Subcutaneous adipose tissue (tissue), 4 donors: ENCODE results near the gene KCNIP4. TPM values are rescaled to one million over a fixed set of nuclear protein-coding genes. Genes with fewer than 3 reads are reported as not detected.

Experiments used
- CTCF ChIP-seq: fragments of 450-650 bp; IDR thresholded peaks from one replicate; pipeline ENCODE4 v1.5.1; 2016; ENCODE audit warnings: low read depth, mild to moderate bottlenecking, control low read depth, antibody characterized with exemption, moderate library complexity
- total RNA-seq, 4 donors: library from RNA; depleted of rRNA; stranded (reverse); fragments of >200 nt; gene quantifications; one replicate each; pipeline ENCODE4 v1.1.0, GENCODE V29; 2016

The KCNIP4 gene
- total RNA-seq, 4 donors from 2014 or later, result 0.34 TPM; not detected in 3

GRCh38 chr4:20752641-20753040 lies 1195.9 kb downstream of the KCNIP4 start:
- TF ChIP-seq CTCF, result no peak

GRCh38 chr4:20735931-20736330 lies 1212.6 kb downstream of the KCNIP4 start:
- TF ChIP-seq CTCF, result no peak

GRCh38 chr4:20724915-20725314 lies 1223.7 kb downstream of the KCNIP4 start:
- TF ChIP-seq CTCF, result no peak

- no peak for TF ChIP-seq CTCF
Measured at GRCh38 chr4:20723463-20723862, 1225.1 kb downstream of the KCNIP4 start.

GRCh38 chr4:20723019-20723418 lies 1225.6 kb downstream of the KCNIP4 start:
- no peak for TF ChIP-seq CTCF

- TF ChIP-seq CTCF, result no peak
Measured at GRCh38 chr4:20711335-20711734, 1237.2 kb downstream of the KCNIP4 start.

GRCh38 chr4:20700007-20700761 lies 1248.4 kb downstream of the KCNIP4 start, which contains the start of gene PACRGL:
Gene PACRGL, plus strand, starts transcription at chr4:20700458. Its CDS starts 4,024 bp downstream, at chr4:20704482.
- no peak for TF ChIP-seq CTCF
